Tibial nerve (tissue), 4 donors: ENCODE measurements around the gene OTUD5. TPM values are rescaled to one million over a fixed set of nuclear protein-coding genes. Genes with fewer than 3 reads are reported as not detected.

Experiments
- DNase-seq, 2 donors: peaks; one replicate each; pipeline ENCODE4 v3.0.0-alpha.2; 2019; ENCODE audit warnings: low spot score in 2 of 2
- H3K27ac ChIP-seq, 4 donors: fragments of 200-600 bp; sonication (generic) in 3 of 4; one replicate each; pipeline ENCODE4 v1.5.1; 2017 to 2019; ENCODE audit warnings: mild to moderate bottlenecking in 1 of 4
- H3K27me3 ChIP-seq, 2 donors: fragments of 200-600 bp; sonication (generic) in 1 of 2; one replicate each; pipeline versions ENCODE4 v1.5.1 to v1.6.0; 2017 to 2019
- H3K36me3 ChIP-seq, 3 donors: fragments of 200-600 bp; sonication (generic); one replicate each; pipeline ENCODE4 v1.5.1; 2018 to 2019
- H3K4me1 ChIP-seq, 4 donors: fragments of 200-600 bp; sonication (generic) in 3 of 4; one replicate each; pipeline ENCODE4 v1.5.1; 2017 to 2019
- H3K4me3 ChIP-seq, 4 donors: fragments of 200-600 bp; sonication (generic) in 3 of 4; one replicate each; pipeline ENCODE4 v1.5.1; 2017 to 2019; ENCODE audit warnings: mild to moderate bottlenecking in 1 of 4, moderate library complexity in 1 of 4
- H3K9me3 ChIP-seq, 4 donors: fragments of 200-600 bp; sonication (generic) in 3 of 4; one replicate each; pipeline ENCODE4 v1.5.1; 2017 to 2019
- CTCF ChIP-seq, 5 experiments: fragments of 200-600 bp in 3 of 5; fragments of 450-650 bp in 2 of 5; sonication (generic) in 3 of 5; IDR thresholded peaks; one replicate each; pipeline ENCODE4 v1.5.1; 2016 to 2019; ENCODE audit warnings: antibody characterized with exemption in 5 of 5, mild to moderate bottlenecking in 3 of 5, moderate library complexity in 2 of 5
- EP300 ChIP-seq, 2 donors: sonication (generic); formaldehyde crosslinking; IDR thresholded peaks; one replicate each; pipeline ENCODE4 v1.6.1; 2017; ENCODE audit warnings: antibody characterized with exemption in 2 of 2, mild to moderate bottlenecking in 1 of 2
- POLR2A ChIP-seq, 2 donors: fragments of 450-650 bp; IDR thresholded peaks; one replicate each; pipeline ENCODE4 v1.6.1; 2017; ENCODE audit warnings: antibody characterized with exemption in 2 of 2, mild to moderate bottlenecking in 2 of 2, moderate library complexity in 2 of 2
- WGBS, 2 donors: methylation state at CpG; one replicate each; pipeline ENCODE4 v1.1.5; 2018; 5-methylcytosine and 5-hydroxymethylcytosine counted together
- total RNA-seq, 4 donors: library from RNA; depleted of rRNA; stranded (reverse); fragments of >200 nt; gene quantifications; one replicate each; pipeline ENCODE4 v1.1.0, GENCODE V29; 2016

OTUD5 gene
- total RNA-seq, 4 donors from 2014 or later = 39.8 to 79.2 (median 51.6) TPM

GRCh38 chrX:48974033-48974432 lies 16.6 kb upstream of the OTUD5 start:
- WGBS, 2 donors = 60 to 68% methylated on average over 1 to 3 of the region's 3 CpGs
- Histone ChIP-seq H3K27ac (no peak overlapping the region), H3K27me3 (no peaks in the 10 kb centered on the region), H3K4me3 (no peak overlapping the region), H3K9me3 (no peaks in the 10 kb centered on the region), H3K4me1 (peaks cover 0 to 11% (median 0%) of the 10 kb centered on the region in 4 donors), H3K36me3 (peaks cover 0 to 42% (median 0%) of the 10 kb centered on the region in 3 donors)
- TF ChIP-seq POLR2A (IDR thresholded peaks at IDR 0.05) = no peak
- TF ChIP-seq CTCF (IDR thresholded peaks at IDR 0.05) = no peak
- no peak for TF ChIP-seq EP300 (IDR thresholded peaks at IDR 0.05)
- DNase-seq = no peak

- 36 to 50% methylated on average over 7 to 13 of the region's 13 CpGs for WGBS, 2 donors
- no peaks in the 10 kb centered on the region for H3K27me3 ChIP-seq
- peaks cover 0 to 29% (median 0%) of the 10 kb centered on the region in 3 donors for H3K36me3 ChIP-seq
- peak overlapping the region in 2 of 4 donors; percentile 62 to 67 for H3K27ac ChIP-seq
- peak; percentile 23 to 62 for DNase-seq
- no peaks in the 10 kb centered on the region for H3K9me3 ChIP-seq
- peaks cover 0 to 11% (median 0%) of the 10 kb centered on the region in 4 donors for H3K4me1 ChIP-seq
- peak; percentile 34 to 54 (median 40) for TF ChIP-seq CTCF (IDR thresholded peaks at IDR 0.05)
- no peak for TF ChIP-seq POLR2A (IDR thresholded peaks at IDR 0.05)
- TF ChIP-seq EP300 (IDR thresholded peaks at IDR 0.05) = no peak
- peak overlapping the region; percentile 26 to 50 (median 29) for H3K4me3 ChIP-seq
These were observed 15.1 kb upstream of the OTUD5 start for GRCh38 chrX:48972220-48973164.

- Histone ChIP-seq H3K4me1 (peaks cover 0 to 11% (median 0%) of the 10 kb centered on the region in 4 donors), H3K27me3 (no peaks in the 10 kb centered on the region), H3K9me3 (no peaks in the 10 kb centered on the region), H3K27ac (peak within 1 kb of the TSS in 2 of 4 donors; percentile 62 to 67), H3K4me3 (peak within 1 kb of the TSS; percentile 26 to 50 (median 29)), H3K36me3 (peaks cover 0 to 28% (median 0%) of the 10 kb centered on the region in 3 donors)
- TF ChIP-seq EP300 (IDR thresholded peaks at IDR 0.05) (no peak), CTCF (IDR thresholded peaks at IDR 0.05) (no peak), POLR2A (IDR thresholded peaks at IDR 0.05) (no peak)
- peak; percentile 15 to 19 for DNase-seq
- WGBS, 2 donors = 2 to 35% methylated on average over 6 to 28 of the region's 28 CpGs
These were observed 14.1 kb upstream of the OTUD5 start, which contains the start of gene KCND1 for GRCh38 chrX:48971249-48972219. Gene KCND1, minus strand, starts transcription at chrX:48971844. Its CDS starts 1,573 bp downstream, at chrX:48970271.

- DNase-seq = no peak
- Histone ChIP-seq H3K36me3 (peaks cover 0 to 12% (median 0%) of the 10 kb centered on the region in 3 donors), H3K4me1 (peaks cover 0 to 11% (median 0%) of the 10 kb centered on the region in 4 donors), H3K9me3 (no peaks in the 10 kb centered on the region), H3K4me3 (no peak overlapping the region), H3K27ac (no peak overlapping the region), H3K27me3 (no peaks in the 10 kb centered on the region)
- WGBS, 2 donors = 88 to 89% methylated on average over 16 to 28 of the region's 28 CpGs
- TF ChIP-seq CTCF (IDR thresholded peaks at IDR 0.05) (no peak), EP300 (IDR thresholded peaks at IDR 0.05) (no peak), POLR2A (IDR thresholded peaks at IDR 0.05) (no peak)
These were observed 12.1 kb upstream of the OTUD5 start for GRCh38 chrX:48969471-48969870.
